Psoas muscle (tissue), 8 donors: ENCODE results near the gene NDUFS1. TPM values are rescaled to one million over a fixed set of nuclear protein-coding genes. Genes with fewer than 3 reads are reported as not detected.

ENCODE experiments used
- ATAC-seq, 4 donors: fragments of 200-7000 bp; cut with Tn5 transposase; one replicate each; pipeline ENCODE4 v1.9.1; 2020; ENCODE audit warnings: moderate library complexity in 3 of 4, mild to moderate bottlenecking in 2 of 4
- DNase-seq, 2 donors: peaks; one replicate each; pipeline ENCODE4 v3.0.0-alpha.2; 2020
- H3K27ac ChIP-seq: fragments of 200-600 bp; one replicate; pipeline ENCODE4 v1.8.0; 2022
- H3K27me3 ChIP-seq, 3 donors: fragments of 200-600 bp in 1 of 3; one replicate each; pipeline versions ENCODE4 v1.6.1 to v1.8.0; 2013 to 2022; ENCODE audit warnings: low read length in 2 of 3, mild to moderate bottlenecking in 2 of 3, moderate library complexity in 1 of 3; ENCODE audit not compliant: insufficient read depth in 3 of 3
- H3K36me3 ChIP-seq, 2 donors: fragments of 200-600 bp in 1 of 2; one replicate each; pipeline versions ENCODE4 v1.6.1 to v1.8.0; 2013 to 2022; ENCODE audit warnings: low read depth in 1 of 2, mild to moderate bottlenecking in 1 of 2, moderate library complexity in 1 of 2; ENCODE audit not compliant: insufficient read depth in 1 of 2
- H3K4me1 ChIP-seq: fragments of 200-600 bp; one replicate; pipeline ENCODE4 v1.8.0; 2022
- H3K4me3 ChIP-seq: fragments of 200-600 bp; one replicate; pipeline ENCODE4 v1.8.0; 2022; ENCODE audit warnings: mild to moderate bottlenecking
- H3K9me3 ChIP-seq: fragments of 200-600 bp; one replicate; pipeline ENCODE4 v1.8.0; 2022
- CTCF ChIP-seq: fragments of 200-600 bp; IDR thresholded peaks from one replicate; pipeline ENCODE4 v1.8.0; 2022; ENCODE audit warnings: antibody characterized with exemption
- WGBS, 3 donors: extraction: QIAGEN DNeasy Blood & Tissue Kit; methylation state at CpG; one replicate each; pipeline versions ENCODE4 v1.1.6 to v1.1.7; 2013; 5-methylcytosine and 5-hydroxymethylcytosine counted together
- intact Hi-C, 2 donors: fragments of 100-400 bp; cut with DNase I; formaldehyde crosslinking; loops; one replicate each; pipeline versions ENCODE4 v1.11.0 to v1.14.2; 2022
- polyA plus RNA-seq, 3 donors: library from polyadenylated mRNA; stranded (reverse); fragments of 200-250 nt; gene quantifications; one replicate each; pipeline ENCODE4 v1.2.3, GENCODE V29; 2013
- total RNA-seq, 4 donors: library from RNA; stranded (reverse); fragmentation: NEBNext Ultra II Directional in 2 of 4; extraction: Animal tissue kit (Norgen Biotek cat#: 25700) in 2 of 4; gene quantifications; one replicate each; pipeline versions ENCODE4 v1.2.1 to v1.2.4, GENCODE V29; 2021 to 2023
- donor health status: healthy with polysubstance abuse.
- donor health status: DM: no; HTN: no; CAD: no; lungs with moderate emphysema.
- donor health status: Bipolar disorder and iron deficiency.
- donor health status: healthy.
- donor health status: DM: yes; HTN: yes; CAD: no.
- donor health status: DM: no; HTN: no; CAD: no.
- donor health status: DM: no; HTN: no; CAD: no.
- donor health status: DM: yes; HTN: yes; CAD: no.

Gene NDUFS1
- total and polyA plus RNA-seq, 7 donors, result 117 to 420 (median 231) TPM

GRCh38 chr2:206202446-206202845, 43.2 kb upstream of the NDUFS1 start:
- intact Hi-C loops, result no loop called here
- TF ChIP-seq CTCF, result no peak
- Histone ChIP-seq H3K27me3 (no peaks in the 10 kb centered on the region), H3K27ac (no peak overlapping the region), H3K4me1 (no peaks in the 10 kb centered on the region), H3K36me3 (no peaks in the 10 kb centered on the region), H3K9me3 (no peaks in the 10 kb centered on the region), H3K4me3 (no peak overlapping the region)
- ATAC-seq (no peak), DNase-seq (no peak)
- WGBS, 3 donors, result 72 to 91% (median 82%) methylated on average over 16 of the region's 16 CpGs

GRCh38 chr2:206201075-206201848, 42.0 kb upstream of the NDUFS1 start:
- Histone ChIP-seq H3K36me3 (no peaks in the 10 kb centered on the region), H3K27me3 (no peaks in the 10 kb centered on the region), H3K4me1 (no peaks in the 10 kb centered on the region), H3K27ac (no peak overlapping the region), H3K4me3 (no peak overlapping the region), H3K9me3 (no peaks in the 10 kb centered on the region)
- ATAC-seq (no peak), DNase-seq (no peak)
- TF ChIP-seq CTCF, result no peak
- intact Hi-C loops, result no loop called here
- WGBS, 3 donors, result 68 to 74% (median 74%) methylated on average over 5 of the region's 5 CpGs

- H3K27ac ChIP-seq, result no peak overlapping the region
- no peak for TF ChIP-seq CTCF
- ATAC-seq, result no peak
Observed at GRCh38 chr2:206198677-206199076, 39.4 kb upstream of the NDUFS1 start.

GRCh38 chr2:206193671-206194357, 34.6 kb upstream of the NDUFS1 start:
- TF ChIP-seq CTCF, result no peak

More at GRCh38 chr2:206198677-206199076, 39.4 kb upstream of the NDUFS1 start:
- DNase-seq, result no peak
- no peaks in the 10 kb centered on the region for H3K36me3 ChIP-seq
- no peak overlapping the region for H3K4me3 ChIP-seq
- H3K9me3 ChIP-seq, result no peaks in the 10 kb centered on the region
- intact Hi-C loops, result no loop called here
- no peaks in the 10 kb centered on the region for H3K4me1 ChIP-seq
- H3K27me3 ChIP-seq, result no peaks in the 10 kb centered on the region
- WGBS, 3 donors, result 41 to 50% (median 48%) methylated on average over 1 of the region's 1 CpG

More at GRCh38 chr2:206193671-206194357, 34.6 kb upstream of the NDUFS1 start:
- intact Hi-C loops, result no loop called here
- H3K4me1 ChIP-seq, result no peaks in the 10 kb centered on the region
- H3K27ac ChIP-seq, result no peak overlapping the region
- no peak overlapping the region for H3K4me3 ChIP-seq
- 56 to 63% (median 56%) methylated on average over 2 of the region's 2 CpGs for WGBS, 3 donors
- ATAC-seq (no peak), DNase-seq (no peak)
- H3K27me3 ChIP-seq, result no peaks in the 10 kb centered on the region
- H3K9me3 ChIP-seq, result no peaks in the 10 kb centered on the region
- no peaks in the 10 kb centered on the region for H3K36me3 ChIP-seq
